IPS-NIHi11 (cell line): ENCODE data around the gene SGF29.
"Not testable (repeated sequence)": the region's sequence is repeated elsewhere in the genome, so short reads cannot be mapped to it uniquely, and the experiment has no call there.

Experiments used
- DNase-seq: peaks from one replicate; pipeline ENCODE4 v3.0.0; 2012; ENCODE audit warnings: mixed read lengths, low spot score

The SGF29 gene

GRCh38 chr16:28566233-28566925, 12.7 kb downstream of the SGF29 start:
- not testable (repeated sequence) for DNase-seq

DNA sequence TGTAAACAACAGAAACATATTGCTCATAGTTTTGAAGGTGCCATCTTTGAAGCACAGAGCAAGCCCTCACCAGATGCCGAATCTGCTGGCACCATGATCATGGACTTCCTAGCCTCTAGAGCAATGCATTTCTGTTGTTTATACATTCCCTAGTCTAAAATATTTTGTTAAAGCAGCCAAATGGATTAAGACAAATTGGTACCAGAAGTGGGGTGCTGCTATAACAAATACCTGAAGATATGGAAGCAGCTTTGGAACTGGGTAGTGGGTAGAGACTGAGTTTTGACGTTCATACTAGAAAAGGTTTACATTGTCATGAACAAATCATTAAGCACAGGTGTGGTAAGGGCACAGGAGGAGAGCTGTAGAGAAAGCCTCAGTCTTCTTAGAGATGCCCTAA, 13.6 kb downstream of the SGF29 start:
- no peak for DNase-seq

DNA sequence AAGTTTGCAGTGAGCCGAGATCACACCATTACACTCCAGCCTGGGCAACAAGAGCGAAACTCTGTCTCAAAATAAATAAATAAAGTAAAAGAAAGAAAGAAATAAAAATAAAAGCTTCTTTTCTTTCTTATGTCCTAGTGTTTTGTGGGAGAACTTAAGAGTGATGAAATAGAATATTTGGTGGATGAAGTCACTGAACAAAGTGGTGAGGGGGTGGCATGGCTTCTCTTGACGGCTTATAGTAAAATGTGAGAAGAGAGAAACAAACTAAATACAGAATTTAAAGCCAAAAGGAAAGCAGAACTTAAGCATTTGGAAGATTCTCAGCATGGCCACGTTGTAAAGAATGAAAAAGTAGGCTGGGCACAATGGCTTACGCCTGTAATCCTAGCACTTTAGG, 15.3 kb downstream of the SGF29 start:
- DNase-seq: no peak

DNA sequence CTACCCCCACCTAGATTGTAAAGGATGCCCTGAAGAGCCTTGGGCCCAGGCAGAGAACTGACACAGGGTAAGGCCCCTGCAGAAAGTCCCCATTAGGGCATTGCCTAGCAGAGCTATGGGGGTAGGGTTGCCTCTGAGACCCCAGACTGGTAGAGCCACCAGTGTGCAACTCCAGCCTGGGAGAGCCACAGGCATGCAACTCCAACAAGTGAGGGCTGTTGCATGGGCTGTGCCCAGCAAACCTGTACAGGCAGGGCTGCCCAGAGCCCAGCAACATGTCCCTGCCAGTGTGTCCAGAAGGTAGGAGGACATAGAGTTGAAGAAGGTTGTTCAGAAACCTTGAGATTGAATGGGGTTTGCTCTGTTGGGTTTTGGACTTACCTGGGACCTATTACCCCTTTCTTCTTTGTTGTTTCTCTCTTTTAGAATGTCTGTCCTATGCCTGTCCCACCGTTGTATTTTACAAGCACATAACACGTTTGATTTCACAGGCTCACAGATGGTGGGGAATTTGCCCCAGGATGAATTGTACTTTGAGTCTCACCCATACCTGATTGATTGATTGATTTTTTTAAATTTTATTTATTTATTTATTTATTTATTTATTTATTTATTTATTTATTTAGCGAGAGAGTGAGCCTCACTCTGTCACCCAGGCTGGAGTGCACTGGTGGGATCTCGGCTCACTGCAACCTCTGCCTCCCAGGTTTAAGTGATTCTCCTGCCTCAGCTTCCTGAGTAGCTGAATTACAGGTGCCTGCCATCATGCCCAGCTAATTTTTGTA, 16.4 kb downstream of the SGF29 start:
- no peak for DNase-seq

DNA sequence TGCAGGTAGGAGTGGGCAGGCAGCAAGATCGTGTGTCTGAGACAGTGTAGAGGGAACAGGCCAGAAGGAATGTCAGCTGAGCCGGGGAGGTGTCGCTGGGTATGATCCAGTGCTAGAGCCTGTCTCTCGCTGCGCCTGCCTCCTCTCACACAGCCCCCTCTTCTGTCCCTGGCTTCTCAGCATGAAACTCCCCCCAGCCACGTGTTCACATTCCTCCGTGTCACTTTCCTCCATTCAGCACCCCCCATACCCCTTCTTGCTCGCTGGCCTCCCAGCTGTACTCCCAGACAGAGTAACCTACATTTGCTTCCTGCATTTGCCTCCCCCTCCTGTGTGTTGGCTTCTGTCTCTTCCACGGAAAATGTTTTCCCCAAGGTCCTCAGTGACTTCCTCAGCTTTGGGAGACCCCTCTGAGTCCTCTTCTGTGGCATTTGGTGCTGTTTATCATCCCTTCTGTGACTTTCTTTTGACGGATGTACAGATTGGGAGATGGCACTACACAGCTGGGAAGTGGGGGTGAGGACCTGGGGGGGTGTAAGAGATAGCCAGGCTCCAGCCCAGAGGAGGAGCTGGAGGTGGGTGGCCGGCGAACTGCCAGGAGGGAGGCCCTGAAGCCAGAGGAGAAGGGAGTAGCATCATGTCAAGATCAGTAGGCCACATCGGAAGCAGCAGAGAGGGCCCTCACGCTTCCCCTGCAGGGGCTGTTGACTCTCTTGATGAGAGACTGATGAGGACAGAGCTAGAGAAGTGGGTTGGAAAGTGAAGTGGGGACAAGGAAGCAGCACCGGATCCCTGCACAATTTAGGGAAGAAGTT, 19.2 kb downstream of the SGF29 start:
- peak; percentile 62 for DNase-seq

DNA sequence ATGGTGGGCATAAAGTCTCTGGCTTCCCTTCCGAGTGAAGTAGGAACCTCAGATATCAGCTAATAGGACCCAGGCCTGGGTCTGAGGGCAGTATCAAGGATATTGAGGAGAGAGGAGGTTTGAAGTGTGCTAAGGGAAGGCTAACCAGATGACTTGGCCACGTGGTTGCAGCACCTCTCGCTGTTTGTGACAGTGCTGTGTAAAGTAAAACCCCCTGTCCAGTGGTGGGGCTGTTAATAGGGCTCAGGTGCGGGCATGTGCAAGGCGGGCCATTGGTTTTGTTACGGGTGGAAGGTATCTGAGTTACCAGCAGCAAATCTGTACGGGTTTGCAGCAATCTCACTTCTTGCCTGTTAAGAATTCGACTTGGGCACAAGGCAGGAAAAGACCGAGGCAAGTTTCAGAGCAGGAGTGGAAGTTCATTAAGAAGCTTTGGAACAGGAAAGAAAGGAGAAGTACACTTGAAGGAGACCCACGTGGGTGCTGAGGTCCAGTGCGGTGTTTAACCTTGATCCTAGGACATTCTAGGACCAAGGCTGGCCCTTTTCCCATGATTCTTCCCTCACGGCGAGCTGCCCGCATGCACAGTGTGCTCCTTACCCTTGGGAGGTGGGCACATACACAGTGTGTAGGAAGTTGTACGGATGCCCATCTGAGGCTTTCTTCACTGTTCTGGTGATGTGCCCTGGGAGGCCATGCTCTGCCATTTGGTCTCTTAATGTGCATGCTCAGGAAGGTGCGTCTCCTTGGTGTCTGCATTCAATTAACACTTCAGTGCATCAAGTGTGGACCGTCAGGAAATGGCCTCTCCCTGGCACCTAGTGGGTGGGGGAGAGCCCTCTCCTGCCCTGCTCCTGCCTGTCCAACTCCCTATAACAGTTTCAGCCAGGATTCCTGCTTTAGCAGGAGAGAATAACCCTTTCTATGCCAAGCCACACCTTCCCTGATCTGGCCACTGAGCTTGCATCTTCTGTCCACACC, 20.3 kb downstream of the SGF29 start:
- DNase-seq: no peak

DNA sequence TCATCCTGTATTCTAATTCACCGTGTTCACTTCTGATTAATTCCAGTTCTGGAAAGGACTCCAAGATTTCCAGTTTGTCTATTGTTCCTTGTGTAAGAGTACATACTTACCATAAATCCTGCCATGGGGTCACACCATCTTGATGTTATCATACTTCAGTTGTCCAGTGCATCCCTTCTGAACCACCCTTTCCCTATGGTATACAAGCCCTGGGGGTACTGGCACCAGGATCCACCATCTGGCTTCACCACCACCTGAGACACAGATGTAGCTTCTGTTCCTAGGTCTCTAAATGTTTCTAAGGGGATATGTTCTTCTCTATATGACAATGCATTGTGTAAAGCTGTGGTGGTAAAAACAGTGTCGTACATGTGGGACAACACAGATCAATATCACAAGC, 21.2 kb downstream of the SGF29 start:
- DNase-seq: no peak

GRCh38 chr16:28575446-28576109, 21.9 kb downstream of the SGF29 start:
- DNase-seq: no peak

GRCh38 chr16:28580726-28581315, 27.1 kb downstream of the SGF29 start:
- DNase-seq: no peak

GRCh38 chr16:28585674-28586073, 32.0 kb downstream of the SGF29 start:
- DNase-seq: no peak

- no peak for DNase-seq
Measured at GRCh38 chr16:28586466-28586865, 32.7 kb downstream of the SGF29 start.

DNA sequence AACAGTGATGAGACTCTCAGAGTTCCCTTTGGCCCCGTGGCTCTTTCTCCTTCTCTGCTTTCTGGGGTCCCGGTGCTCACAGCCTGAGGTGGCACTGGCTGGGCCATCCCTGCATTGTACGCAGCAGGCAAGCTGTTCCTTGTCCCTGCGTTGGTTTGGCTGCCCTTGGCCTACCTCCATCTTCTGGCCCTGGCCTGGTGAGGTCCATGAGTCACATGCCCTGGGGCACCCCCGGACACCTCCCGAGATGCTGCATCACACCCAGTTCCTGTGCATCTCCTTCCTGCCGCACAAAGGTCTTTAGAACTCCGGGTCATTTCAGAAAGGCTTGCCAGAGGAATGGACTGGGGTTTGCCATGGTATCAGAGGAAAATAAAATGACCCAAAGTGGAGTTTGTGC, 33.7 kb downstream of the SGF29 start:
- DNase-seq: no peak

DNA sequence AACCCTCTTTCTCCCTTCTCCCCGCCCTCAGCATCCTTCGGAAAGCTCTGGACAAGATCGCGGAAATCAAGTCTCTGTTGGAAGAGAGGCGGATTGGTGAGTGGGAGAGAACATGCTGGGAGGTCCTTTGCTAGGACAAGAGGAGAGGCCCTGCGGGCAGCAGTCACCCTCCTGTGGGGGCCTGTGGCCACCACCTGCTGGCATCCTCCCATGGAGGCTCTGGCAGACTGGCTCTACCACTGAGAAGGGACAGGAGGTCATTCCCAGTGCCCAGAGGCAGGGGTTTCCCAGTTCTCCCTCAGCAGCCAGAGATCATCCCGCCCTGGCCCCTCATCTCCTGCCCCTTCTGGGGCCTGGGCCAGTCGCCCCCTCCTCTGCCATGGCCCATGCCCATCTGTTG, 35.3 kb downstream of the SGF29 start:
- no peak for DNase-seq

DNA sequence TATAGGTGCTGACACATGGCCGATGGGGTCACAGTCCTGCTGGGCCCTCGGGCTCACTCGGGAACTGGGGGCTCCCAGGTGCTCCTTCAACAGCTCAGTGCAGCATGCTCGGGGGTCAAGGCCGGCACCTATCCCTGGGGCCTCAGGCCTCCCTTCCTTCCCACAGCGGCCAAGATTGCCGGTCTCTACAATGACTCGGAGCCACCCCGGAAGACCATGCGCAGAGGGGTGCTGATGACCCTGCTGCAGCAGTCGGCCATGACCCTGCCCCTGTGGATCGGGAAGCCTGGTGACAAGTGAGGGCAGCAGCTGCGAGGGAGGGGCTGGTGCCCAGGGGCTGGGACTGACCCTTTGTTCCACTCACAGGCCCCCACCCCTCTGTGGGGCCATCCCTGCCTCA, 36.2 kb downstream of the SGF29 start:
- DNase-seq: no peak

DNA sequence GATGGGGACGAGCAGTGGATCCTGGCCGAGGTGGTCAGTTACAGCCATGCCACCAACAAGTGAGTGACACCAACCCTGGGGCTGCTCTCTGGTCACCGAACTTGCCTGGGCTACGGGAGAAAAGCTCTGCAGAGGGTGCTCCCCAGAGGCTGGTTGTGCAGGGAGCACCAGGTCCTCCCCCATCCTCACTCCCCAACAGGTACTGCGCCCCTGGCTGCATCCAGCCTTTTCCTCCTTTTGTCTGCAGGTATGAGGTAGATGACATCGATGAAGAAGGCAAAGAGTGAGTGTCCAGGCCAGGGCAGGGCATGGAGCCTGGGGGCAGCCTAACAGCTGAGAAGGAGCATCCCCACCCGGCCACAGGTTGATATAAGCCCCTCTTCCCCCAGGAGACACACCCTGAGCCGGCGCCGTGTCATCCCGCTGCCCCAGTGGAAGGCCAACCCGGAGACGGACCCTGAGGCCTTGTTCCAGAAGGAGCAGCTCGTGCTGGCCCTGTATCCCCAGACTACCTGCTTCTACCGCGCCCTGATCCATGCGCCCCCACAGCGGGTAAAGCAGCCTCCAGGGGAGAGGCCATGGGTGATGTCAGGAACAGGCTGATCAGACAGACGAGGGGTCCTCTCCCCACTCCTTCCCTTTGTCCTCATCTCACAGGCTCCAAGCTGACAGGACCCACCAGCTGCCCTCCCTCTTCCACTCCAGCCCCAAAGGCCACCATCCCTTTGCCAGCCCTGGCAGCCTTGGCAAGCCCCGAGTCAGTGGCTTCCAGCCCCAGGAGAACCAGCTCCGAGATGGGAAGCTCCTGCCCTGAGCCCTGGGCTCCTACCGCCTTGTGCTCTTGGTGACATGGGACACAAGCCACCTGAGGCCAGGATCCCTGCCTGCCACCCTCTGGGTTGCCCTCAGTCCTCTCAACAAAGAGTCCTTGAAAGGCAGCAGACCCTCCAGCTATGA, 36.9 kb downstream of the SGF29 start:
- no peak for DNase-seq

DNA sequence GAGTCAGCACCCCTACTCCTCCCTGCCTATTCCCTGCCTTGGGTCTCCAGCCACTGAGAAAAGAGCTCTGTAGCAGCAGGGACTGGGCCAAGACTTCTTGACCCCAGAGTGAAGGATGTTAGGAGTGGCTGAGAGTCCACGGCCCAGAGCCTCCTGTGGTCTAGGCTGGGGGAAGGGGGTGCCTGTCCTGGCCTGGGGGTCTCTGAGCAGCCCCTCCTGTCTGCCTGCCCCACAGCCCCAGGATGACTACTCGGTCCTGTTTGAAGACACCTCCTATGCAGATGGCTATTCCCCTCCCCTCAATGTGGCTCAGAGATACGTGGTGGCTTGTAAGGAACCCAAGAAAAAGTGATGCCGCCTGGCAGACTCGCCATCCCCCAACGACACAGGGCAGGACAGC, 37.6 kb downstream of the SGF29 start:
- DNase-seq: no peak

DNA sequence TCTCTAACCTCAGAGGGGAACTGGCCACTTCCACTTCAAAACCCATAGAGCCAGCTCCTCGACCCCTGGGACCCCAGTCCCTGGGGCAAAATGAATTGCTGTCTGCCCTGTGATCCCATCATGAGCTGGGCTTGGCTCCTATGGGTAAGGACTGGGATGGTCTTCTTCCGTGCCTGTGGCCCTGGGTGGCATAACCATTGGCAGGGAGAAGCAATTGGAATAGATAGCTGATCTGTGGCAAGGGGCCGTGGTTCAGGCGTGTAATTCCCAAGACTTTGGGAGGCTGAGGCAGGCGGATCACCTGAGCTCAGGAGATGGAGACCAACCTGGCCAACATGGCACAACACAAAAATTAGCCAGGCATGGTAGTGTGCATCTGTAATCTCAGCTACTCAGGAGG, 38.8 kb downstream of the SGF29 start:
- no peak for DNase-seq

GRCh38 chr16:28592979-28593553, 39.3 kb downstream of the SGF29 start:
- no peak for DNase-seq

DNA sequence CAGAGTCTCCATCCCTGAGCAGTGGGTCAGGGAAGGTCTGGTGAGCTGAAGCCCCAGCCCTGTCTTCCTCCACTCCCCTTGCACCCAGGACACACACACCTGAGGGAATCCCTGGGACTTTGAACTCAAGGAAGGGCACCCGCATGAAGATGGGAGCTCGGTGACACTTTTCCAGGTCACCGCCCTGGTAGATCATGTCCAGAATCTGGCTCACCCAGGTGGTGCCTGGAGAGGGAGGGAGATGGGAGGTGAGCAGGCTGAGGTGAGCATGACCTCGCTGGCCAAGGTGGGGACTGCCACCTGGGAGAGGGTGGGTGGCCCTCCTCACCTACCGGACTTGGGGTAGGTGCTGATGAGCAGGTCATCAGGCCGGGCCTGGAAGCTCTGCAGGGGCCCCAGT, 41.7 kb downstream of the SGF29 start:
- not testable (repeated sequence) for DNase-seq
